ENCODE results near the gene RALGAPB.

The RALGAPB gene

DNA sequence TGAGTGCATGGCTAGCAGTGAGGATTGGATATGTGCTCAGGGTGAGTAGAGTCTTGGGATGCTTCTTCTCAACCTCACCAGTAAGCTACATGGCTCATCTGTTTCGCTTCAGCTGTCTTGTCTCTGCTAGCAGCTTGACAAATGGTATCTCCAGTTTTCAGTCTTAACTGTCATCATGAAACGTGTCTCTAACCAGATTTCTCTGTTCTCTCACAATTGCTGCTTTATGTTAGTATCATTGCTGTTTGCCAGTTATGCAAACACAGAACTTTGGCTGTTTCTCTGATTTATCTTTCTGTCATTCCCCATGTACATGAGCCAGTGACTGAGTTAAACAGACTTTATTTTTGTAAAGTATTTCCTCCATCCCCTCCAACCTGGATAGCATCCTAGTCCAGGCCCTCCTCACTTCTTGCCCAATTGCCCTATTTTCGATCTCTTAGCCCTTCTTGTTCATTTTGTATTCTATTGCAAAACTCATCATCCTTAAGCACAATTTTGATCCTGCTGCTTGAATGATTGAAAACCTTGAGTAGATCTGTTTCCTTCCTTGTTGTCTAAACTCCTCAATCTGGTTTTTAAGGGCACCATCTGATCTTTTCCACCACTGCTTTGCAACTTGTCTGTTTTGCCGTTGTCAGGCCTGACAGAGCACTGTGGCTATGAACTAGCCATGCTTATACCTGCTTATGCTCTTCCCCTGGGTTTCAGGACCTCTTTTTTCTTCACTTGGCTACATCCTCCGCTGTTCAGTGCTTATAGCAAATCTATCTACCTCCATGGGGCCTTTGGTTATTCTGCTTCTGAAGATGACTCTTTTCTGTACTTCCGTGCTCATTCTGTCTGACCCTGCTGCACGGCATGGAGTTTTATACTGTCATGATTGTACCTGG lies 70.6 kb downstream of the RALGAPB start:
- Histone ChIP-seq H3K36me3 (ENCODE audit: low read length) (peaks cover 12% of the 10 kb centered on the region; the same call in 1 of the 2 replicates), H3K79me2 (ENCODE audit: insufficient read depth, low read length) (no peaks in the 10 kb centered on the region)

DNA sequence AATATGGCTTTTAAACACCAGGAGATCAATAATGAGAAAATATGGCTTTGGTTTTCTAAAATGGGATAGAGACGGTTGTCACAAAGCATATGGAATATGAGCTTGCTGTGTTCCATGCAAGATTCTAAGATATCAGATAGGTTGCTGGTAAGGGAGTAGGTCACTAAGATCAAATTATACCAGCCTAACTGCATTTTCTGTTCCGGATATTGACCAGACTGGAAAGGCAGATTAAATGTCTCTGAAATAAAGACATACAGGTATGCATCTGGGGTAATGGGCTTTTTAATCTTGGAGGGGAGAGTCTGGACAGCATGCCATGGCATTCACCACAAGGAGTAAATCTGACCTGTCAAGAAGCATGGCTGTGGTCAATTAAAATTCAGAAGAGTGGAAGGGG lies 73.1 kb downstream of the RALGAPB start:
- Histone ChIP-seq H3K36me3 (ENCODE audit: low read length) (peaks cover 19% of the 10 kb centered on the region; the same call in 1 of the 2 replicates), H3K9ac (ENCODE audit: low read length) (no peak overlapping the region), H3K9me3 (ENCODE audit: insufficient read depth, low read length) (no peaks in the 10 kb centered on the region), H4K20me1 (ENCODE audit: low read depth, low read length) (no peaks in the 10 kb centered on the region), H3K4me2 (ENCODE audit: low read depth, low read length, poor library complexity, severe bottlenecking) (no peak overlapping the region), H3F3A (ENCODE audit: insufficient read depth) (no peaks in the 10 kb centered on the region), H2AFZ (ENCODE audit: low read depth, low read length, severe bottlenecking) (no peak overlapping the region), H3K4me3 (ENCODE audit: insufficient read depth, low read length, poor library complexity, severe bottlenecking) (no peak overlapping the region), H3K9me2 (replicated peaks; ENCODE audit: insufficient read depth, low read length) (no peaks in the 10 kb centered on the region), H3K79me2 (ENCODE audit: insufficient read depth, low read length) (no peaks in the 10 kb centered on the region), H3K27ac (ENCODE audit: low read depth, low read length) (no peak overlapping the region), H3K27me3 (ENCODE audit: low read length) (no peaks in the 10 kb centered on the region)
- TF ChIP-seq CTCF (IDR thresholded peaks at IDR 0.05; ENCODE audit: insufficient read depth, low read length, poor library complexity, severe bottlenecking) = no peak
- no peak for TF ChIP-seq EZH2phosphoT487 (conservative IDR thresholded peaks at IDR 0.05; ENCODE audit: low read length)

More for the DNA sequence above, 70.6 kb downstream of the RALGAPB start:
- H3K9me3 ChIP-seq (ENCODE audit: insufficient read depth, low read length) = no peaks in the 10 kb centered on the region
- no peak overlapping the region for H3K4me3 ChIP-seq (ENCODE audit: insufficient read depth, low read length, poor library complexity, severe bottlenecking)
- no peaks in the 10 kb centered on the region for H3K27me3 ChIP-seq (ENCODE audit: low read length)
- no peak overlapping the region for H3K4me2 ChIP-seq (ENCODE audit: low read depth, low read length, poor library complexity, severe bottlenecking)
- no peaks in the 10 kb centered on the region for H4K20me1 ChIP-seq (ENCODE audit: low read depth, low read length)
- no peak overlapping the region for H3K9ac ChIP-seq (ENCODE audit: low read length)
- H3K9me2 ChIP-seq (replicated peaks; ENCODE audit: insufficient read depth, low read length) = no peaks in the 10 kb centered on the region
- H2AFZ ChIP-seq (ENCODE audit: low read depth, low read length, severe bottlenecking) = no peak overlapping the region
- TF ChIP-seq CTCF (IDR thresholded peaks at IDR 0.05; ENCODE audit: insufficient read depth, low read length, poor library complexity, severe bottlenecking) (no peak), EZH2phosphoT487 (conservative IDR thresholded peaks at IDR 0.05; ENCODE audit: low read length) (no peak)
- H3F3A ChIP-seq (ENCODE audit: insufficient read depth) = no peaks in the 10 kb centered on the region
- H3K27ac ChIP-seq (ENCODE audit: low read depth, low read length) = no peak overlapping the region

DNA sequence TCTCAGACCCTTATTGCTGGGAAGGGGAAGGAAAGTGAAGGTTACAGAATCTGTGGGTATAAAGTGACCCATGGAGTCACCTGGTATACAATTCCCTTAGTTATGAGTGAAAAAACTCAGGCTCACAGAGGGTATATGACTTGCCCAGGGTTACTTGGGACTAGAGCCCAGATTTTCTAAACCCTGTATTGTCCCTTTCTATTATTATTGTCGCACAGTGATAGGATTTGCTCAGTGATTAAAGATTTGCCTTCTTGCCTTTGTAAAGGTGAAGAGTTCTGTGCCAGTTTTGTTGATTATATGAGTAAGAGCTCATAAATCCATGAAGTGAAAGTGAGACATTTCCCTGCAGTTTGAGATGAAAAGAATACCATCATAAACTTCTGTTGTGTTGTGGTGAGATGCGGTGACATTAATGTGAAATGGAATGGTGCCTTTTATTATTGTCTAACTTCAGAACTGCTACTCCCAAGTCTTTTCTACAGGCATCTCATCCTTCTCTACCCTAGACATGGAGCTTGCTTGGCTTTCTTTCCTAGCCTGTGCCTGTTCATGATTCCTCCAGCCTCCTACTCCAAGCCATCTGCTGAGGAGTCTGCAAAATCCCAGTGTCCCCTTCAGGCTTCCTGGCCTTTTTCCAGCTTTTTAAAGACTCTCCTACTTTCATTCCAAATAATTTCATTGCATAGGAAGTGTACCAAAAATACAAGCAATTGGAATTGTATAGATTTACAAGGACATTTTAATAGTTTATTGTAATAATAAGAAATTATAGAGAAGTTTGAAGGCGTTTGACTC lies 74.8 kb downstream of the RALGAPB start:
- H2AFZ ChIP-seq (ENCODE audit: low read depth, low read length, severe bottlenecking) = no peak overlapping the region
- H3K36me3 ChIP-seq (ENCODE audit: low read length) = peaks cover 22% of the 10 kb centered on the region; the same call in 1 of the 2 replicates
- H3K9ac ChIP-seq (ENCODE audit: low read length) = no peak overlapping the region
- no peaks in the 10 kb centered on the region for H3F3A ChIP-seq (ENCODE audit: insufficient read depth)
- H3K4me3 ChIP-seq (ENCODE audit: insufficient read depth, low read length, poor library complexity, severe bottlenecking) = no peak overlapping the region
- no peaks in the 10 kb centered on the region for H4K20me1 ChIP-seq (ENCODE audit: low read depth, low read length)
- no peaks in the 10 kb centered on the region for H3K27me3 ChIP-seq (ENCODE audit: low read length)
- no peak overlapping the region for H3K27ac ChIP-seq (ENCODE audit: low read depth, low read length)
- no peaks in the 10 kb centered on the region for H3K79me2 ChIP-seq (ENCODE audit: insufficient read depth, low read length)
- H3K9me2 ChIP-seq (replicated peaks; ENCODE audit: insufficient read depth, low read length) = no peaks in the 10 kb centered on the region
- no peak for TF ChIP-seq CTCF (IDR thresholded peaks at IDR 0.05; ENCODE audit: insufficient read depth, low read length, poor library complexity, severe bottlenecking)
- TF ChIP-seq EZH2phosphoT487 (conservative IDR thresholded peaks at IDR 0.05; ENCODE audit: low read length) = no peak
- H3K4me2 ChIP-seq (ENCODE audit: low read depth, low read length, poor library complexity, severe bottlenecking) = no peak overlapping the region
- H3K9me3 ChIP-seq (ENCODE audit: insufficient read depth, low read length) = no peaks in the 10 kb centered on the region
